Progenitor cell of endocrine pancreas (in vitro differentiated cells): Measurements from ENCODE around the gene KCNMA1. TPM values are rescaled to one million over a fixed set of nuclear protein-coding genes. Genes with fewer than 3 reads are reported as not detected.

Source experiments
- DNase-seq: peaks from one replicate; pipeline ENCODE4 v3.0.0; 2021; ENCODE audit warnings: low spot score; ENCODE audit not compliant: unreplicated experiment
- H3K27ac Mint-ChIP-seq: 2 replicates; pipeline ENCODE4 v1.8.0; 2021; ENCODE audit warnings: mild to moderate bottlenecking, moderate library complexity, mixed read lengths
- H3K27me3 Mint-ChIP-seq: 2 replicates; pipeline ENCODE4 v1.8.0; 2021; ENCODE audit warnings: mixed read lengths
- H3K36me3 Mint-ChIP-seq: 2 replicates; pipeline ENCODE4 v1.8.0; 2022; ENCODE audit warnings: mixed read lengths; ENCODE audit not compliant: insufficient read depth
- H3K4me1 Mint-ChIP-seq: 2 replicates; pipeline ENCODE4 v1.8.0; 2021; ENCODE audit warnings: low read depth, mixed read lengths
- H3K4me3 Mint-ChIP-seq: 2 replicates; pipeline ENCODE4 v1.8.0; 2021; ENCODE audit warnings: low read depth, mild to moderate bottlenecking, moderate library complexity, mixed read lengths
- H3K9me3 Mint-ChIP-seq: 2 replicates; pipeline ENCODE4 v1.8.0; 2021; ENCODE audit warnings: low read depth, mixed read lengths
- CTCF ChIP-seq: fragments of 200-600 bp; sonication (generic); IDR thresholded peaks from one replicate; pipeline ENCODE4 v1.5.0; 2021; ENCODE audit warnings: antibody characterized with exemption, mild to moderate bottlenecking; ENCODE audit not compliant: unreplicated experiment
- total RNA-seq: library from RNA; stranded (reverse); gene quantifications from 2 replicates; pipeline ENCODE4 v1.2.1, GENCODE V29; 2021

The KCNMA1 gene
- total RNA-seq, 1 donor from 2014 or later = 5.8 TPM

- H3K4me1 Mint-ChIP-seq = no peaks in the 10 kb centered on the region
- no peak for TF ChIP-seq CTCF
Measured at GRCh38 chr10:77091597-77092165, 545.9 kb downstream of the KCNMA1 start.

GRCh38 chr10:77090381-77091356 lies 546.9 kb downstream of the KCNMA1 start:
- no peak overlapping the region for H3K27ac Mint-ChIP-seq
- TF ChIP-seq CTCF = no peak
- H3K4me1 Mint-ChIP-seq = no peaks in the 10 kb centered on the region
- DNase-seq = no peak
- H3K9me3 Mint-ChIP-seq = no peaks in the 10 kb centered on the region
- H3K36me3 Mint-ChIP-seq = no peaks in the 10 kb centered on the region
- H3K27me3 Mint-ChIP-seq = peaks cover 3% of the 10 kb centered on the region
- no peak overlapping the region for H3K4me3 Mint-ChIP-seq

More at GRCh38 chr10:77091597-77092165, 545.9 kb downstream of the KCNMA1 start:
- peaks cover 6% of the 10 kb centered on the region for H3K27me3 Mint-ChIP-seq
- no peak overlapping the region for H3K4me3 Mint-ChIP-seq
- no peak for DNase-seq
- H3K36me3 Mint-ChIP-seq = no peaks in the 10 kb centered on the region
- no peaks in the 10 kb centered on the region for H3K9me3 Mint-ChIP-seq
- no peak overlapping the region for H3K27ac Mint-ChIP-seq

GRCh38 chr10:77087366-77087765 lies 550.2 kb downstream of the KCNMA1 start:
- no peak for DNase-seq
- Mint-ChIP-seq H3K27me3 (no peaks in the 10 kb centered on the region), H3K4me3 (no peak overlapping the region), H3K4me1 (peaks cover 2% of the 10 kb centered on the region), H3K36me3 (no peaks in the 10 kb centered on the region), H3K9me3 (no peaks in the 10 kb centered on the region), H3K27ac (no peak overlapping the region)
- no peak for TF ChIP-seq CTCF

GRCh38 chr10:77086081-77086480 lies 551.5 kb downstream of the KCNMA1 start:
- TF ChIP-seq CTCF = no peak
- Mint-ChIP-seq H3K27me3 (no peaks in the 10 kb centered on the region), H3K9me3 (no peaks in the 10 kb centered on the region), H3K4me1 (peaks cover 7% of the 10 kb centered on the region), H3K27ac (no peak overlapping the region), H3K36me3 (no peaks in the 10 kb centered on the region), H3K4me3 (no peak overlapping the region)
- DNase-seq = no peak

GRCh38 chr10:77085344-77085743 lies 552.3 kb downstream of the KCNMA1 start:
- Mint-ChIP-seq H3K36me3 (no peaks in the 10 kb centered on the region), H3K27ac (no peak overlapping the region), H3K4me3 (no peak overlapping the region), H3K9me3 (no peaks in the 10 kb centered on the region), H3K27me3 (no peaks in the 10 kb centered on the region), H3K4me1 (peaks cover 11% of the 10 kb centered on the region)
- no peak for TF ChIP-seq CTCF
- no peak for DNase-seq
